Activated CD8-positive, alpha-beta memory T cell treated with anti-CD3 and anti-CD28 coated beads, Interleukin-2, amount 50 U/mL, for 1 hour (primary cell): ENCODE results near the gene CAVIN1.
A peak's percentile ranks its signal among the peaks of the same experiment; 100 is the strongest.
"Not testable (repeated sequence)": the region's sequence is repeated elsewhere in the genome, so short reads cannot be mapped to it uniquely, and the experiment has no call there.

Experiments
- DNase-seq: peaks from one replicate; pipeline ENCODE4 v3.0.0-alpha.2; 2020; ENCODE audit errors: extremely low read depth

CAVIN1 gene

DNA sequence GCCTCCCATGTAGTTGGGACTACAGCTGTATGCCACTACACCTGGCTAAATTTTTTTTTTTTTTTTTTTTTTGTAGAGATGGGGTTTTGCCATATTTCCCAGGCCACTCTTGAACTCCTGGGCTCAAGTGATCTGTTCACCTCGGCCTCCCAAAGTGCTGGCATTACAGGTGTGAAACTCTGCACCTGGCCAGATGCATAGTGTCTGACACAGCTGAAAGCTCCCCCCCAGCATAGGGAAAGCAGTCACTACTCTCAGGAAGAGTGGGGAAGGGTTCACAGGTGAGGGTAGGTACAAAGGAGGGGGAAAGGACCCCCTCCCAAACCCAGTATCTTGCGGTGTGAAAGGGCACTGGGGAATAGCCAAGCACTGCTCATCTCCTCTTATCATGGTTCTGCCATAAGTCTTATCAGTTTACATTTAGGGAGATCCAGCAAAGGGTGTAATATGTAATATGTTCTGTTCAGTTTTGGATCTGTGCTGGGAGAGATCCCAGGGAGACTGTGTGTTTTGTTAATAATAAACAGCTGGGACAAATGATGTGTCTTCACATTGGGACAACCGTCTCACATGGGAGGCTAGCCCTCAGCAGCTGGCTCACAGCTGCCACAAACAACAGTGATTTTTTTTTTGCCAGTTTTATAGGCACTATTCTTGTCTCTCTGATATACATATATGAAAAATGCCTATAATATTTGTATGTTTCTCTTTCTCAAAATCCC lies 6.8 kb upstream of the CAVIN1 start:
- no peak for DNase-seq

DNA sequence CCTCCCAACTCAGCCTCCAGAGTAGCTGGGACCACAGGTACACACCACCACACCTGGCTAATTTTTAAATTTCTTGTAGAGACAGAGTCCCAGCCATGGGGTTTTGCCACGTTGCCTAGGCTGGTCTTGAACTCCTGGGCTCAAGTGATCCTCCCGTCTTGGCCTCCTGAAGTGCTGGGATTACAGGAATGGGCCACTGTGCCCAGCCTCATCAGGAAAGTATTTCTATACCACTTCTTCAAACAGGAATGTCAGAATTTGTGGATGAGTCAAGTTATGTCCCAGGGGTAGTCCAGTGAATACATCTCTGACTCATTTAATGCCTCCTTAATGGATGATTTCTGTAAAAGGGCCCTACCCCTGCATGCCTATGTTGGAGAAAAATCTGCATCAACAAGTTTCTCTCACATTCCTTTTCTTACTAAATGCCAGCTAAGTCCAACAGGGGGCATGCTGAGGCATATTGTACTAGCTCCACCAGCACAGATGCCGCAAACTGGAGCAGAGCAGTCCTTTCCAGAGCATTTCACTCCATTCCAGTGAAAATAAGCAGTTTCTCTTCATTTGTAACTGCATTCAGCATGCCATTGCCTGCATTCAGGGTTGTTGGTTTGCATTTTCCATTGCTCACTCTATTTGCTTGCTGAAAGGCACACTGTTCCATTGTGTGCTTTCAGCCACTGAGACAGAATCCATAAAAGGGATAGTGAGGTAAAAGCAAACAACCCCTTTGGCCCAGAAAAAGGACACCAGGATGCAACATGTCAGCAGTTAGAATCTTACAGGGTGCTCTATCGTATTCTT lies 5.3 kb upstream of the CAVIN1 start:
- no peak for DNase-seq

DNA sequence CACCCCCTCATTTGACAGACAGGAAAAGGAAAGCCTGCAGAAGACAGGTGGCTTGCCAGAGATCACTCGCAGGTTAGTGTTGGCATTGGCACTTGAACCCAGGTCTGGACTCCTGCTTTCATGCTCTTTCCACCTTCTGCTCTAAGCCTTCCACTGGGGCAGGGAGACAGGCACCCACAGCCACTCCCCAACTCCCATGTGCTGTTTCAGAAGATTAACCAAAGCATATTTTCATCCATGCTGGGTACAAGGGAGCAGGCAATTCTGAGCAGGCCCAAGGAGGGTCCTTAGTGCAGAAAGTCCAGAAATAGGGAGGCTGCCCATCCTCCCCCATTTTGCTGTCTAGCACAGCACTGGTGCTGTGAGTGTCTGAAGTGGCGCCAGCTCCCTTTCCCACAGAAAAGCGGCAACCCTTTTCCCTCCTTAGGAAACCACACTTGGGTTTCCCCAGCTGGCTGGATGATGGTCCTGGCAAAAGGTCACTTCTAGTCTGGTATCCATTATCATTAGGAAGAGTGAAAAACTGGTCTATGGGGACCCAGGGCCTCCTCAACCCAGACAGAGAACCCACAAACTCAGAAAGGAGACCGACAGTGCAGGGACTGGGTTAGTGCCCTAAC lies 2.0 kb upstream of the CAVIN1 start:
- DNase-seq: no peak

DNA sequence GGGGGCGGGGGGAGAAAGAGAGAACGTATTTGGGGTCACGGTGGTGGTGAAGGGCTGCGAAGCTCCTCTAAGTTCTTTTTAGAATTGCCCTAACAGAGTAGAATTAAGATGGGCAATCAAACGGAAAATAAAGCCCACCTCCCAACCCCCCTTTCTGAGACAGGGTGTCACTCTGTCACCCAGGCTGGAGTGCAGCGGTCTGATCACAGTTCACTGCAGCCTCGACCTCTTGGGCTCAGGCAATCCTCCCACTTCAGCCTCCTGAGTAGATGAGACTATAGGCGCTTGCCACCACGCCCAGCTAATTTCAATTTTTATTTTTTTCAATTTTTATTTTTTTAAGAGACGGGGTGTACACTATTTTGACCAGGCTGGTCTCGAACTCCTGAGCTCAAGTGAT lies 710 bp upstream of the CAVIN1 start:
- DNase-seq: no peak

DNA sequence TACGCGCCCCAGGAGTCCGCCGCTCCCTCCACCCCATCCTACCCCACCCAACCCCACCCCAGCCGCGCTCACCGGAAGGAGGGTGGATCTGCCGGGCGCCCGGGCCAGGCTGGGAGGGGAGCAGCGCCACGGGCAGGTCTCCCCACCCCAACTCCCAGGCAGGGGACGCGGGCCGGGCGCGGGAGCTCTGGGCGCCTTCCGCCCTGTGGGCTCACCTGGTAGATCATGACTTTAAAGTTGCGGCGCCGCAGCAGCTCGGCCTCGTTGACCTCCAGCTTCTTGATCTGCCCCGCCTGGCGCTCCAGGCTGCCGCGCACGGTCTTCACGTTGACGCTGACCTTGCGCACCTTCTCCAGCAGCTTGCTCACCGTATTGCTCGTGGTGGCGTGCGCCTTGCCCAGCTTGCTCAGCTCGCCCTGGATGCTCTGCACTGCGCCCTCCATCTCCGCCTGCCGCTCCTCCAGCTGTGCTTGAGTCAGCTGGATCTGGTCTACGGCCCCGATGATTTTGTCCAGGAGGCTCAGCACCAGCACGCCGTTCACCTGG lies 571 bp downstream of the CAVIN1 start:
- no peak for DNase-seq

DNA sequence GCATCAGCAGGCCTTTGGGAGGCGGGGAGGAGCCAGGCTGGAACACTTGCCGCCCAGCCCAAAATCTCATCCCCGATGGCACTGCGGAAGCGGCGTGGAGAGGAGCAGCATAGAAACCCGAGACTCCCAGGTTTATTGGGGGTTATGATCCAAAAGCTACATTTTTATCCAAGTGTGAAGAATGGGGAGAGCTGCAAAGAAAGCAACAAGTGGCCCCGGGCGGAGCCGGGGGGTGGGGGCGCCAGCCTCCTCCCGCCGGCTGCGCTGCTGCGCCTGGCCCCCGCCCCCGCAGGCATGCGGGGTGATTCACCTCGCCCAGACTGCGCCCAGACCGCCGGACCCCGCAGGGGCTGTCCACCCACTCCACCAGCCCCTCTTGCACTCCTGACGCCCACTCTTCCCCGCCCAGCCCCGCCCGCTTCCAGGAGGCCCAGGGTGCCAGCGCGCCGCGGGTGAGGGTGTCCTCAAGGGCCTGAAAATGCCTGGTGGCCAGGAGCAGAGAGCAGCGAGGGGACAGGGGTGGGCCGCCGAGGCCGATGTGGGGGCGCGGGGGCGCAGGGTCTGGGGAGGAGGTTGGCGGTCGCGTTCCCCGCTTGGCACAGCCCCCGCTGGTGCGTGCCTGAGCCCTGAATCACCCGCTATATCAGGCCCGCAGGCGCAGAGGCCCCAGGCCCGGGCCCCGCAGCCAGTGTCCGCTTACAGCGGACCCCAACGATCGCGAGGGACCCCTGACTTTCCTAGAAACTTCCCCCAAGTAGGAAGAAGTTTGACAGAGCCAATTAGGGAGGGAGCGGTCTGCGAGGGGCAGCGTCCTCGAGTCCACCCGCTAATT lies 1.3 kb downstream of the CAVIN1 start:
- DNase-seq: no peak

DNA sequence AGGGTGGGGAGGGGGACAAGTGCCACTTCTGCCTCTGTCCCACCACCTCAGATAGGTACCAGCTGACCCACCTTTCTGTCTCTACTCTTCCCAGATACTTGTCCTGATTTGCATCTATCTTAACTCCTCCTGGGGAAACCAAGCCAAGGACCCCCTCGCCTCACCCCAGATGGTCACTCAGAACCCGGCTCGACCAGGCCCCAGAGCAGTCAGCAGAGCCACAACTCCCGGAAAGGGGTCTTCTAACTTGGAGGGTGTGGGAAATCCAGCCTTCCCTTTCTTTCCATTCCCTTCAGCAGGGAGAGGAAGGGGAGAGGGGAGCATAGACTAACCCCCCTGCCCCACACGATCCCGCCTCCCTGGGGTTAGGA lies 1.9 kb downstream of the CAVIN1 start:
- no peak for DNase-seq

DNA sequence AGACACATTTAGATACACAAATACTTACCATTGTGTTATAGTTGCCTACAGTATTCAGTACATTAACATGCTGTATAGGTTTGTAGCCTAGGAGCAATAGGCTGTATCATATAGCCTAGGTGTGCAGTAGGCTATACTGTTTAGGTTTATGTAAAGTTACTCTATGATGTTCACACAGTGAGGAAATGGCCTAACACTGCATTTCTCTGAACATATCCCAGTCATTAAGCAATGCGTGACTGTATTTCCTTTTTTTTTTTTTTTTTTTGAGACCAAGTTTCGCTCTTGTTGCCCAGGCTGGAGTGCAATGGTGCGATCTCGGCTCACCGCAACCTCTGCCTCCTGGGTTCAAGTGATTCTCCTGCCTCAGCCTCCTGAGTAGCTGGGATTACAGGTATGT lies 5.1 kb downstream of the CAVIN1 start:
- not testable (repeated sequence) for DNase-seq

DNA sequence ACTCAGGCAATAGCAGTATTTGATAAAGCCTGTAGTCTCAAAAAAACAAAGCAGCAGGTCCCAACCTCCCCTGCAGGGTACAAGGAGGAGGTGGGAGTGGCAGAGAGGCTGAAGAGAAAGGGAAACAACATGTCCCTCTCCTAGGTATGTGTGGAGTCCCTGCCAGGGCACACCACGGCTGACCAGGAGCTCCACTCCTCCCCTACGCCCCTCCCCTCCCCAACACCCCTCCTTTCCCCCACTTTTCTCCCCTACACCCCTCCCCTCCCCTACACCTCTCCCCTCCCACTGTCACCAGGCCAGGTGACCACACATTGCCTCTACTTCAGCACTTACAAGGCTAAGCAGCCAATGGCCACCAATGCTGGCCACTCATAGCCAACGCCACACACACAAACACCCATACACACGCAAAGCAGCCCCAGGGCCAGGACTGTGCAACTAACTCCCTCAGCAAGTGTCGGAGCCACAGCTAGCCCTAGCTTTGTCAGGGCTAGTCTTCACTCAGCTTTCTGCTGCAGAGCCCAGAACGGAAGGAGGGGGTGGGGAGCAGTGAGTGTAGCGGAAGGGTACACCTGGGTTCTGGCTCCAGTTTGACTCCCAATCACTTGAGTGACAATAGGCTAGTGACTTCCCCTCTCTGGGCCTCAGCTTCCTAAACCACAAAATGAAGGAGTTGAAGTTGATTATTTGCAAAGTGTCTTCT lies 8.2 kb downstream of the CAVIN1 start:
- DNase-seq: no peak

DNA sequence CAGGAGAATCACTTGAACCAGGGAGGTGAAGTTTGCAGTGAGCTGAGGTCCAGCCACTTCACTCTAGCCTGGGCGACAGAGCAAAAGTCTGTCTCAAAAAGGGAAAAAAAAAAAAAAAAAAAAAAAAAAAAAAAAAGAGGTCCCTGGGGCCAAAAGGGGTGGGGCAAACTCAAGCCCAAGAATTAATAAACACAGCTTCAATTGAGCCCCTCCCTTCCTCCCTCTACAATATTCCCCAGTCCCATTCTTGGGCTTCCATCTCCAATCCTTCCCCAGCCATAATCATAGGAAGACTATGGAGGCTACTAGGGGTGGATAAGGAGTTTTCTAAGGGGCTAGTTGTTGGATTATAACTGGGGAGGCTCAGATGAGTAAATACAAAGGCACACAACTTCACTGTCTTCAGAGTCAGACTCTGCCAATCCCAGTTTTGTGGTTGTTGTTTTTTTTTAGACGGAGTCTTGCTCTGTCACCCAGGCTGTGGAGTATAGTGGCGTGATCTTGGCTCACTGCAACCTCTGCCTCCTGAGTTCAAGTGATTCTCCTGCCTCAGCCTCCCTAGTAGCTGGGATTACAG lies 9.5 kb downstream of the CAVIN1 start:
- DNase-seq: no peak

DNA sequence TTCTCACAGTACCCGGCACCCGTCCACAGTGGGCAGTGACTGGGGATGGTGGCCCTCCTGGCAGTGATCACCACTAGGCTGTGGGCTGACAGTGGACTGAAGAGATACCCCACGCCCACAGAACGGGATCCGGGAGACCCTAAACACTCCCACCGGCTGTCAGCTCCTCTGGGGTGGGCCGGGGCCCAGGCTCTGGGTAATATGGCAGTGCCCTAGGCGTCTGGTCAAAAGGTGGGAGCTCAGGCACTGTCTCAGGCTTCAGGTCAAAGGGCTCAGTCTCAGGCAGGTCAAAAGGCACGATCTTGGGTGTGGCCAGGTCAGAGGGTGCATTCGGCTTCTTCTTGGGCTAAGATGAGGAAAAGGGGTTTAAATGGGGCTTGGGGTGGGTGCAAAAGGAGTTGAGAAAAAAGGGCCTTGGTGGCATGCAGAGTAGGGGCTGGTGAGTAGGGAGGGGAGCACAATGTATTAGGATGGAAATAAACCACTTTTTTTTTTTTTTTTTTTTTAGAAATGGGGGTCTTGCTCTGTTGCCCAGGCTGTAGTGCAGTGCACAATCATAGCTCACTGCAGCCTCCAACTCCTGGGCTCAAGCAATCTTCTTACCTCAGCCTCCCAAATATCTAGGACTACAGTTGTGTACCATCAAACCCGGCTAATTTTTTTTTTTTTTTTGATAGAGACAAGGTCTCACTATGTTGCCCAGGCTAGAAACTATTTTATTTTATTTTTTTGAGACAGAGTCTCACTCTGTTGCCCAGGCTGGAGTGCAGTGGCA lies 11.0 kb downstream of the CAVIN1 start:
- DNase-seq: no peak

DNA sequence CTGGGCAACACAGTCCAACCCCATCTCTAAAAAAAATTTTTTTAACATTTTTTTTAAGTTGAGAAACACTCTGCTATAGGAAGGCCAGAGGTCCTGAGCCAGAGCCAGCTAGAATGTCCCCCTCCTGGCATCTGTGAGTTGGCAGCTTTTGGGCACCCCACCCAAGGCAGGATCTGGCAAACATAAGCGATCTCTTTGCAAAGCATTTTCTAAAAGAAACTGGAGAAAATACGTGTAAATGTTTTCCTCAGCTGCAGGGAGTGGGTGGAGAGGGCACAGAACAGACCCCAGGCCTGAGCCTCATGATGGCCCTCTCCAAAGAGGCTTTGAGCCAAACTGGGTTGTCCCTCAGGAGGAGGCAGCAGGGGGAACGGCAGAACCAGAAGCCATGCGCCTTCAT lies 11.7 kb downstream of the CAVIN1 start:
- no peak for DNase-seq

DNA sequence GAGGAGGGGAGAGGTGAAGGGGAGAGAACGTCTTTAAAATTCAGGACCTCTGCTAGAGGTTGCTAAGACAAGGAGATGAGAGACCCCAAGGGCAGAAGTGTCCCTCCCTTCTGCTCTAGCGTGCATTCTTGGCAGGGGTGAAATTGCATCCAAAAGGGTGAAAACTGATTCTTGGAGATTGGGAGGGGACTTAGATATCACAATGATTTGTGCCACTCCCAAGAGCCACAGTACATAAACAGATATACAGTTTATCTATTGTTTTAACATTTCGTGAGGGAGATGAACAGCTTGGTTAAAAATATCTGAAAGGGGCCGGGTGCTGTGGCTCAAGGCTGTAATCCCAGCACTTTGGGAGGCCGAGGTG lies 12.8 kb downstream of the CAVIN1 start:
- DNase-seq: no peak

DNA sequence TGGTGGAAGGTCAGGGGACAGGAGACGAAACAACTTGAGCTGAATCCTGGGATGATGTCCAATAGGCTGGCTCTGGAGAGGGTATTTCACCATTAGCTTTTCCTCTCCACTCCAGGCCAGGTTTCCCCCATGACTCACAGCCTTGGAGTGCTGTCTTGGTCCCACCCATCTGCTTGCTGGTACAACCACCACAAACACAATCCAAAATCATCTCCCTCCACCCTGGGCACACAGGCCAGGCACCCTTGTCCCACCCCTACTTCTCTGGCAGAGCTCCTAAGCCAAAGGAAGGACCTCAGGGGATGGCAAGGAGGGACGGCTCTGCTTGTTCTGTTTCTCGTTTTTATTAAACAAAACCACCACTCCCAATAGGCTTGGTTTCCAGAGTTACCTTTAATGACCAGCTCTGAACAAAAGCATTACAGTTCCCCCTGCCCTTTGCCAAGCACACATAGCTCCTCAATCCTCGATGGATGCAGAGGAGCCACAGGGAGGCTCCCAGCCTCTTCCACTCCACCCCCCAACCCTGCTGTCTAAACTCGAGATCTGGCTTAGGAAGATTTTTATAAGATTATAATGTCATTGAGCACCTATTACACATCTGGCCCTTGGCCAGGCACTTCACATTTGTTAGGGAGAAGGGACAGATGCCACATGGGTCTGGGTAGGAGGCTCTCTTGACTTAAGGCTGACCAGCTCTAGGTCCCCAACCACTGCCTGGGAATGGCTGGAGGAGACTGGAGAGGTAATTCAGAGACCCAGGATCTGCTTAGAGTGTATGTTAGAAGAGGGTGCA lies 13.3 kb downstream of the CAVIN1 start:
- no peak for DNase-seq

DNA sequence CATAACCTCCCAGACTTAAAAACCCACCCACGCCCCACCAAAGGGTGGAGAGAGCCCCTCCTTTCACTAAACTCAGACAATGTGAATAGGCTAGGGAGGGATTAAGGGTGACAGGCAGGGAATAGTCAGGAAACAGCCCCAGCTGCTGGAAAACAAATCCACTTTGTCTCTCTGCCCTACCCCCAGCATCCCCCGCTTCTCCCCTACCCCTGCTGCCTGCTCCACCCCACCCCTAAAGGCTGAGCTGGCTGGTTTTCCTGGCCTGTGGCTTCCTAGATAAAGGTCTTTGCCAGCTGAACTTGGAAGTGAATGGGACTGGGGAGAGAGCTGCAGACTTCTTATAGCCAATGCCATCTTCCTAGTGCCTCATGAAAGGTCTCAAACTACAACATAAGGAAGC lies 15.0 kb downstream of the CAVIN1 start:
- DNase-seq: no peak

DNA sequence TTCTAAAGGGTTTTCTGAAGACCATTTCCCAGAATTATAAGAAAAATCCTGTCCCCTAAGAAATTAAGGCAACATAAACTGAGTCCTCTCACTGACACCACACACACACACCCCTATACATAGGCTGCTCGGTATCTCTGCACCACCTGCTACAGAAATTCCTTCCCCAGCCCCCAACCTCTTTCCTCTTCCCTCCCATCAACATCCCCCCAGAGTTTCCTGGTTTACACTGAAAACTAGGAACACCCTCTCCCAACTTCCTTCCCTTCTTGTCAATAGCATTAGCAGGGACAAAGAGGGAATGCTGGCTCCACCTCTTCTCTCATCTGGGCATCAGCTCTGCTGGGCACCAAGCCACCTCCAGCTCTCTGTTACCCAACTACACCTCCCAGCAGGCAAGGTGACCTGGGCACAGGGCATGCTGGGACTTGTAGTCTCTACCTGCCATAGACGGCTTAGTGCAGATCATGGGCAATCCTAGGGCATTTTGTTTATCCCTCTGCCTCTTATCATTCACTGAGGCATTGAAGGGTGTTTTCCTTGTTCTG lies 15.7 kb downstream of the CAVIN1 start:
- peak; percentile 29 for DNase-seq

DNA sequence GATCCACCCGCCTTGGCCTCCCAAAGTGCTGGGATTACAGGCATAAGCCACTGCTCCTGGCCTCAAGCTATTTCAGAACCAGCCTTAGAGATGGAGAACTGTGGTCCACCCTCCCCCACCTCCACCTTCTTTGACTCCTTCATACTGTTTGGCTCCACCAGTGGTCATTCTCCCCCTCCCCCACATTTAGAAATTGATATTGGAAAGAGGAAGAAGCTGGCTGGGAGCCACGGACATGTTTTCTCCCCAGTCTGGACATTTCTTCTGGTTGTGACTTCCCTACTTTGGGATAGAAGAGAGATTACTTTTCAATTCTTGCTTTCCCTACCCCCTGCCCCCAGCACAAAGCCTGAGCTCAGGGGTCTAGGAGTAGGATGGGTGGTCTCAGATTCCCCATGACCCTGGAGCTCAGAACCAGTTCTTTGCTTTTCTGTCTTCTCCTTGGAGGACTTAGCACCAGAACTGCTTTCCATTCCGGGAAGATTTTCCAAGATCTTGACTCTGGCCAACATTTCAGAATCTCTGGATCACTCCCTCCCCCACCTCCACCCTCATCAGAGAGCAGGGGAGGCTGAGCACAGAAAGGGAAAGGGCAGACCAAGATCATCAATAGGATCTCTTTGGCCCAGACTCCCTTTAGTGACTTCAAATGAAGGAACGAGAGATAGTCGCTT lies 16.3 kb downstream of the CAVIN1 start:
- no peak for DNase-seq

DNA sequence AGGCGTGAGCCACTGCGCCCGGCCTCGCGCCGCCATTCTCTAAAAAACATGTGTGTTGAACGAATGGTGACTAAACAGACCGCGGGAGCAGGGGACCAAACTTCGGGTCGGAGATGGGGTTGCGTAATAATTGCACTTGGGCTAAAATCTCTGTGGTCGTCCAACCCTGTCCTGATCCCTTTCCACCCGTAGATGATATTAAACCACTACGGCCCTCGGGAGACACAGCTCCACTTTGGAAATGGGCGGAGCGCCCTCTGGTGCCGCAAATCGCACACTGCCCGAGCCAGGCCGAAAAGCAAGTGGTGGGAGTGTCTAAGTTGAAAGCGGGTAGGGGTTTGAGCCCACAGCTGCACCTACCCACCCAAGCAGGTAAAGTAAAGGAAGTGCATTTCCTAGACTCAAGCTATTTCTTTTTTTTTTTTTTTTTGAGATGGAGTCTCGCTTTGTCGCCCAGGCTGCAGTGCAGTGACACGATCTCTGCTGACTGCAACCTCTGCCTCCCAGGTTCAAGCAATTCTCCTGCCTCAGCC lies 17.0 kb downstream of the CAVIN1 start:
- peak; percentile 55 for DNase-seq
